Measurements from ENCODE around the gene PCDH12.
A peak's percentile ranks its signal among the peaks of the same experiment; 100 is the strongest.

The PCDH12 gene

DNA sequence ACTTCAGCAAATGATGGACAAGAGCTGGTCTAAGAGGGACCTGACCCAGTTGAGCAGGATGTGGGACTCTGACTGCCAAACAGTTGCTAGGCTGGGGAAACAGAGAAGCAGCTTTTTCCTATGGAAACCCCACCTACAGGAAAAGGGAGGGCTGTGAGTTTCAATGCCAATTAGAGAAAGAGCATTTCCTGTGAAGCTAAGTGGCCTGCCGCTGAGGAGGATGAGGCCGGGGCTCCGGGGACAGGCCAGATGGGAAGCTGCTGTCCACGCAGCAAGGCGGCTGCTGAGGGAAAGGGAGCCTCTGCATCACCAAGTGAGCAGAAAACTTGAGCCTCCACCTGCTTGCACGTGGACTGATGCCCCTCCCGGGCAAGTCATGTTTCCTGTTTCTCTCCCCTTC, at the start of gene PCDH12:
Gene PCDH12, minus strand, starts transcription at position 90 of the 400 bp plus-strand sequence. CDS start 351 bp downstream, outside the sequence.
- TF ChIP-seq, protein P1, sequence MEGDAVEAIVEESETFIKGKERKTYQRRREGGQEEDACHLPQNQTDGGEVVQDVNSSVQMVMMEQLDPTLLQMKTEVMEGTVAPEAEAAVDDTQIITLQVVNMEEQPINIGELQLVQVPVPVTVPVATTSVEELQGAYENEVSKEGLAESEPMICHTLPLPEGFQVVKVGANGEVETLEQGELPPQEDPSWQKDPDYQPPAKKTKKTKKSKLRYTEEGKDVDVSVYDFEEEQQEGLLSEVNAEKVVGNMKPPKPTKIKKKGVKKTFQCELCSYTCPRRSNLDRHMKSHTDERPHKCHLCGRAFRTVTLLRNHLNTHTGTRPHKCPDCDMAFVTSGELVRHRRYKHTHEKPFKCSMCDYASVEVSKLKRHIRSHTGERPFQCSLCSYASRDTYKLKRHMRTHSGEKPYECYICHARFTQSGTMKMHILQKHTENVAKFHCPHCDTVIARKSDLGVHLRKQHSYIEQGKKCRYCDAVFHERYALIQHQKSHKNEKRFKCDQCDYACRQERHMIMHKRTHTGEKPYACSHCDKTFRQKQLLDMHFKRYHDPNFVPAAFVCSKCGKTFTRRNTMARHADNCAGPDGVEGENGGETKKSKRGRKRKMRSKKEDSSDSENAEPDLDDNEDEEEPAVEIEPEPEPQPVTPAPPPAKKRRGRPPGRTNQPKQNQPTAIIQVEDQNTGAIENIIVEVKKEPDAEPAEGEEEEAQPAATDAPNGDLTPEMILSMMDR (conservative IDR thresholded peaks at IDR 0.05; ENCODE audit: low read depth) = no peak
- ChIA-PET CTCF (interaction anchor here (0.8 to 7.2 kb wide), 2 partner anchors 185 to 265 kb away, joined by 3 to 102 read pairs; no protein-coding TSS in a partner anchor), POLR2A (ENCODE audit: low non-redundant PET) (interaction anchor here (0.7 kb wide), 1 partner anchor 121 kb away, joined by 3 read pairs; no protein-coding TSS in a partner anchor)
- no peak for DNase-seq (ENCODE audit: low spot score)
- H3K27ac ChIP-seq = no peak within 1 kb of the TSS

DNA sequence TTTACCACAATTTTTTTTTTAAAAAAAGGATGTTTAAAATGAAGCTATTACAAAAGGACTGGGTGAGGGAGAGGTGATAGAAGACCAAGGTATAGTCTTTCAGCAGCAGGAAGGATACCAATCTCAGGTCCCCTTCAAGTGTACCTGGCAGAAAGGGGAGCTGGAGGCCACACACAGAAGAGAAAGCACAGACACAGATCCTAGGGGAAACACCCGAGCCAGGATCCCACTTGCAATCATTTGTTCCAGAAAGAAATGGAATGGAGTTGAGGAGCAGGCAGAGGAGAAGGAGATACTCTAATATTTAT, 49.2 kb upstream of the PCDH12 start:
- CTCF ChIA-PET = interaction anchor here (0.6 kb wide), 1 partner anchor 20 kb away, joined by 7 read pairs; no protein-coding TSS in a partner anchor
- H3K27ac ChIP-seq = no peak overlapping the region
- TF ChIP-seq, protein P1 (conservative IDR thresholded peaks at IDR 0.05; ENCODE audit: low read depth) = no peak
- POLR2A ChIA-PET (ENCODE audit: low non-redundant PET) = interaction anchor here (0.5 kb wide), 1 partner anchor 119 kb away, joined by 6 read pairs; no protein-coding TSS in a partner anchor
- DNase-seq (ENCODE audit: low spot score) = no peak

DNA sequence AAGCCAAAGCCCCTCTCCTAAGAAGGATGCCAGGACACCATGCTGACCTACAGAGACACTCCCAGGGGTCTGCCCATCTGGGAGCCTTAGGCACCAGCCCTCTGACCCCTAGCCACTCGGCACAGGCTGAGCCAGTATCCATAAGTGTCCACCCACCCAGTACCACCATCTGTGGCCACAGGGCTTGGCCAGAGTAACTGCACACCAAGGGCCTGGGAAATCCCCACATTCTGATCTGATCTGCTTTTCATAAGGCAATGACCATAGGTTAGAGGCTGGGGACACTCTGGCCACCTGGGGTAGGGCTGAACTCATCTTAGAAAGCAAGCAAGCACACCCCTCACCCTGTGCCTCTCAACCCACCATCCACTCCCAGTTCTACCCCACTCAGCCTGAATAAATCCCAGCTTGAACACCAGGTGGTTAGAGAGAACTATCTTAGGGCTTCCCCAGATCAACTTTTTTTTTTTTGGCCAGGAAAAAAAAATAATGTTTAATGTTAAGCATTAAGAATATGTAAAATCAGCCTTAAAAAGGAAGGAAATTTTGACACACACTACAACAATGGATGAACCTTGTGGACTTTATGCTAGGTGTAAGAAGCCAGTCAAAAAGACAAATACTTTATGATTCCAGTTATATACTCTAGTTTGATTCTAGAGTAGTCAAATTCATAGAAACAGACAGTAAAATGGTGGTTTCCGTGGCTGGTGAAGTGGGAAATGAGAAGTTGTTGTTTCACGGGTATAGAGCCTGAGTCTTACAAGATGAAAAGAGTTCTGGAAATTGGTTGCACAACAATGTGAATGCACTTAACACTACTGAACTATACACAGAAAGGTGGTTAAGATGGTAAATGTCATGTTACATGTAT, 48.6 kb upstream of the PCDH12 start:
- no peak overlapping the region for H3K27ac ChIP-seq
- CTCF ChIA-PET = interaction anchor here (0.6 to 1.9 kb wide), 3 partner anchors 9 to 94 kb away, joined by 3 to 8 read pairs (median 7); no protein-coding TSS in a partner anchor
- DNase-seq (ENCODE audit: low spot score) = no peak
- TF ChIP-seq, protein P1 (conservative IDR thresholded peaks at IDR 0.05; ENCODE audit: low read depth) = no peak
- POLR2A ChIA-PET (ENCODE audit: low non-redundant PET) = interaction anchor here (0.5 kb wide), 1 partner anchor 119 kb away, joined by 6 read pairs; no protein-coding TSS in a partner anchor

DNA sequence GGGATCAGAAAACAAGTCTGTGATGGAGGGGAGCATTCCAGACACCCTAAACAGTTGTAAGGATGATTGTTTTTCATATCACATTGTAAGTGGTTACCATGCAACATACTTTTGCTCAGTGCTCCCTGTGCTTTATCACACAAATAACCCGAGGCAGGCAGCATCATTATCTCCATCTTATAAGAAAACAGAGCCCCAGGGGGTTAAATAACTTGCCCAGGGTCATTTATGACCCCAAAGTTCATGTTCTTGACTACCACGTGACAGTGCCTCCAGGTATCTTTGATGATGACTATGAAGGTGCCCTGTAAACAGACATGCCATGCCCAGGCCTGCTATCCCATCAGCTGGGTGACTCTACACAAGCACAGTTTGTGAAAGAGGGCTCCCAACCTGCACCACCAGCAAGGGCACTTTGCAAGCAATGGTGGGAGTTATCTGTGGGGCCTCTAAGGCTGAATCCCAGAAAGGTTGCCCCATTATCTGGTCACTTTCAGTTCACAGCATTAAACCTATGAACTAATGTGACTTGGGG, 45.3 kb upstream of the PCDH12 start:
- ChIA-PET POLR2A (ENCODE audit: low non-redundant PET) (no interaction called here), CTCF (interaction anchor here (0.7 kb wide), 1 partner anchor 359 kb away, joined by 3 read pairs; no protein-coding TSS in a partner anchor)

GRCh38 chr5:142000704-142001484, 42.9 kb upstream of the PCDH12 start:
- peak overlapping the region; percentile 37 for H3K27ac ChIP-seq
- CTCF ChIA-PET = interaction anchor here (0.9 to 1.2 kb wide), 3 partner anchors 11 to 309 kb away, joined by 3 to 6 read pairs (median 3); partner anchors contain the start of gene GNPDA1
- no peak for DNase-seq (ENCODE audit: low spot score)
- POLR2A ChIA-PET (ENCODE audit: low non-redundant PET) = interaction anchor here (0.6 kb wide), 1 partner anchor 31 kb away, joined by 6 read pairs; no protein-coding TSS in a partner anchor
- TF ChIP-seq, protein P1 (conservative IDR thresholded peaks at IDR 0.05; ENCODE audit: low read depth) = no peak

More for the DNA sequence above, 45.3 kb upstream of the PCDH12 start:
- H3K27ac ChIP-seq = no peak overlapping the region
- no peak for DNase-seq (ENCODE audit: low spot score)
- TF ChIP-seq, protein P1 (conservative IDR thresholded peaks at IDR 0.05; ENCODE audit: low read depth) = no peak
